ENCODE results near the gene MZB1.

MZB1 gene

DNA sequence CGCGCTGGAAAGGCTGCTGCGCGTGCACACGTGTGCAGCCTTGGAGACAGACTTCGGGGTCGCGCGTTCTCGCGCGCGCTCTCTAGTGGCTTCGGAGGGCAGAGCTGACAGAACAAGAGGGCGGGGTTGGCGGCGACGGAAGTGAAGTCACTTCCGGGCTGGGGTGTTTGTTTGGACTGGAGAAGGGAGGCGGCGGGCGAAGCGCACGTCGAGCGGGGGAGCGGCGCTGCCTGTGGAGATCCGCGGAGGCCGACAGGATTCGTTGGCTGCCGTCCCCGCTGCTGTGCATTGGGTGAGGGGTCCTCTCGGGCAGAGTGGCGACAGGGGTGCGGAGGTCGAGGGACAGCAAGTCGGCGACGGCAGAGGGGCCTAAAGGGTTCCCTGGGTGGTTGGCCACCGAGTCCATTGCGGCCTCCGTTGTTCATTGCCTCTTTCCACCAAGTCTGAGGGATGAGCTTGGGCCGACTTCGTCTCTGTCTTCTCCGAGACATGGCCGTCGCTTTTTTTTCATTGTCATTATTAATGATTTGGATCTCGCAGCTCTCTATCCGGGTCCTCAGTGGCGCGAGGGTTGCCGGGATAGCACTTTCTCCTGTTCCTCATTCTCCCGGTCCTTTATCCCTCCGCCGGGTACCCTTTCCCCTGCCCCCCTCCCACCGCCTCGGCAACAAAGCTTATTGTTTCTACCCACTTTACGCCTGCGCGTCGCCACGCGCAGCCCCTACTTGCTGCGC is 47.9 kb downstream of the MZB1 start, which contains the start of gene PAIP2:
TSS of gene PAIP2 (plus strand) at position 166 of the 734 bp plus-strand sequence. CDS start 21,931 bp downstream, outside the sequence.
- Histone ChIP-seq H3K4me3 (ENCODE audit: severe bottlenecking) (peak within 1 kb of the TSS; percentile 82), H3K9me3 (ENCODE audit: severe bottlenecking) (no peaks in the 10 kb centered on the region)
- peak; percentile 80 for ATAC-seq (ENCODE audit: low read depth)

DNA sequence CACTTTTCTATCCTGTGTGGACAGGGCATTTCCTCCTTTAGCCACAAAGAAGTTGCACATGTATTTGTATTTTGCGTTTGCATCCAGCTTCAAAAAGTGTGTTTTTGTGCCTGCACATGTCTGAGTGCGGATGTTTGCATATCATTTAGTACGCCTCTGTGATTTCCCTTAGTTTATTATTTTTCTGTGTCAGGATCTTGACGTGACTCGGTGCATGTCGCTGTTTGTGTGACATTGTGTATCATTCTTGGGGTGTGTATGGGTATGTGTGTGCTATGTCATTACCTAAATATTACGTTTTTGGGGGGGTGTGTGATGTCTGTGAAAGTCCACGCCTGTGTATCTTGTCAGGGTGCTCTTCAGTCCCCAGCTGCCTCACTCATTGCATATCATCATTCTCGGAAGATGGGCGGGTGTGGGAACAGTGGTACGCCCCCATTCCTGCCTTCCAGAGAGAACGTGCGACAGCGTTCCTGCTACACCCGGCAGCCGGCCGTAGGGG is 48.5 kb downstream of the MZB1 start:
- DNase-seq (ENCODE audit: low spot score) (no peak), ATAC-seq (ENCODE audit: low read depth) (no peak)
- H3K36me3 ChIP-seq (ENCODE audit: low read depth), result peaks cover 21% of the 10 kb centered on the region
- H3K4me3 ChIP-seq (ENCODE audit: severe bottlenecking), result peak overlapping the region; percentile 82
- no peaks in the 10 kb centered on the region for H3K27me3 ChIP-seq (ENCODE audit: insufficient read depth, poor library complexity, severe bottlenecking)
- H3K9me3 ChIP-seq (ENCODE audit: severe bottlenecking), result no peaks in the 10 kb centered on the region
- TF ChIP-seq, protein P1, sequence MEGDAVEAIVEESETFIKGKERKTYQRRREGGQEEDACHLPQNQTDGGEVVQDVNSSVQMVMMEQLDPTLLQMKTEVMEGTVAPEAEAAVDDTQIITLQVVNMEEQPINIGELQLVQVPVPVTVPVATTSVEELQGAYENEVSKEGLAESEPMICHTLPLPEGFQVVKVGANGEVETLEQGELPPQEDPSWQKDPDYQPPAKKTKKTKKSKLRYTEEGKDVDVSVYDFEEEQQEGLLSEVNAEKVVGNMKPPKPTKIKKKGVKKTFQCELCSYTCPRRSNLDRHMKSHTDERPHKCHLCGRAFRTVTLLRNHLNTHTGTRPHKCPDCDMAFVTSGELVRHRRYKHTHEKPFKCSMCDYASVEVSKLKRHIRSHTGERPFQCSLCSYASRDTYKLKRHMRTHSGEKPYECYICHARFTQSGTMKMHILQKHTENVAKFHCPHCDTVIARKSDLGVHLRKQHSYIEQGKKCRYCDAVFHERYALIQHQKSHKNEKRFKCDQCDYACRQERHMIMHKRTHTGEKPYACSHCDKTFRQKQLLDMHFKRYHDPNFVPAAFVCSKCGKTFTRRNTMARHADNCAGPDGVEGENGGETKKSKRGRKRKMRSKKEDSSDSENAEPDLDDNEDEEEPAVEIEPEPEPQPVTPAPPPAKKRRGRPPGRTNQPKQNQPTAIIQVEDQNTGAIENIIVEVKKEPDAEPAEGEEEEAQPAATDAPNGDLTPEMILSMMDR (IDR thresholded peaks at IDR 0.05; ENCODE audit: poor library complexity, severe bottlenecking), result no peak
- peak overlapping the region; percentile 81 for H3K27ac ChIP-seq (ENCODE audit: poor library complexity, severe bottlenecking)
- H3K4me1 ChIP-seq (ENCODE audit: insufficient read depth, poor library complexity, severe bottlenecking), result peaks cover 3% of the 10 kb centered on the region

More for the DNA sequence above, 47.9 kb downstream of the MZB1 start, which contains the start of gene PAIP2:
- peak; percentile 99 for DNase-seq (ENCODE audit: low spot score)
- Histone ChIP-seq H3K36me3 (ENCODE audit: low read depth) (peaks cover 21% of the 10 kb centered on the region), H3K4me1 (ENCODE audit: insufficient read depth, poor library complexity, severe bottlenecking) (peaks cover 3% of the 10 kb centered on the region), H3K27ac (ENCODE audit: poor library complexity, severe bottlenecking) (peak within 1 kb of the TSS; percentile 81), H3K27me3 (ENCODE audit: insufficient read depth, poor library complexity, severe bottlenecking) (no peaks in the 10 kb centered on the region)
- TF ChIP-seq, protein P1 (IDR thresholded peaks at IDR 0.05; ENCODE audit: poor library complexity, severe bottlenecking), result peak; percentile 98

- ATAC-seq (ENCODE audit: low read depth) (no peak), DNase-seq (ENCODE audit: low spot score) (no peak)
- no peak overlapping the region for H3K27ac ChIP-seq (ENCODE audit: poor library complexity, severe bottlenecking)
- no peaks in the 10 kb centered on the region for H3K9me3 ChIP-seq (ENCODE audit: severe bottlenecking)
- peaks cover 14% of the 10 kb centered on the region for H3K36me3 ChIP-seq (ENCODE audit: low read depth)
- no peak overlapping the region for H3K4me3 ChIP-seq (ENCODE audit: severe bottlenecking)
- H3K27me3 ChIP-seq (ENCODE audit: insufficient read depth, poor library complexity, severe bottlenecking), result no peaks in the 10 kb centered on the region
- TF ChIP-seq, protein P1 (IDR thresholded peaks at IDR 0.05; ENCODE audit: poor library complexity, severe bottlenecking), result no peak
- H3K4me1 ChIP-seq (ENCODE audit: insufficient read depth, poor library complexity, severe bottlenecking), result peaks cover 3% of the 10 kb centered on the region
Observed at GRCh38 chr5:139340051-139340450, 49.7 kb downstream of the MZB1 start.
